SK-N-SH (cell line): ENCODE measurements around the gene ASPN.
A peak's percentile ranks its signal among the peaks of the same experiment; 100 is the strongest.

Experiments
- CTCF ChIP-seq: fragments of 200-600 bp; sonication (generic); IDR thresholded peaks from 2 replicates; pipeline ENCODE4 v1.6.1; 2017; ENCODE audit warnings: antibody characterized with exemption, mild to moderate bottlenecking, moderate library complexity
- EP300 ChIP-seq, 2 experiments: IDR thresholded peaks; 2 replicates each; pipeline versions ENCODE4 v1.4.0 to v1.6.1; 2012; ENCODE audit warnings: borderline replicate concordance in 1 of 2, low read depth in 1 of 2, low read length in 1 of 2
- JUND ChIP-seq: IDR thresholded peaks from 2 replicates; pipeline ENCODE4 v1.4.0; 2012
- NRF1 ChIP-seq: IDR thresholded peaks from 2 replicates; pipeline ENCODE4 v1.6.1; 2012; ENCODE audit warnings: low read depth, mild to moderate bottlenecking, low read length
- POLR2AphosphoS5 ChIP-seq: IDR thresholded peaks from 2 replicates; pipeline ENCODE4 v1.6.1; 2012; ENCODE audit warnings: low read depth, low read length
- RAD21 ChIP-seq: IDR thresholded peaks from 2 replicates; pipeline ENCODE4 v1.6.1; 2012; ENCODE audit warnings: mild to moderate bottlenecking, low read length
- REST ChIP-seq: IDR thresholded peaks from 2 replicates; pipeline ENCODE4 v1.6.1; 2012; ENCODE audit warnings: mild to moderate bottlenecking, low read depth, low read length, moderate library complexity
- RFX5 ChIP-seq: IDR thresholded peaks from 2 replicates; pipeline ENCODE4 v1.6.1; 2012; ENCODE audit warnings: mild to moderate bottlenecking, improper control_type of control experiment, low read length
- SIN3A ChIP-seq: IDR thresholded peaks from 2 replicates; pipeline ENCODE4 v1.6.1; 2012; ENCODE audit warnings: low read depth, mild to moderate bottlenecking, low read length, moderate library complexity, borderline replicate concordance
- TCF12 ChIP-seq: IDR thresholded peaks from 2 replicates; pipeline ENCODE4 v1.4.0; 2012
- USF2 ChIP-seq: fragments of 150-350 bp; IDR thresholded peaks from 2 replicates; pipeline ENCODE4 v1.6.1; 2017; ENCODE audit warnings: antibody characterized with exemption, low read length, low read depth, borderline replicate concordance
- YY1 ChIP-seq: IDR thresholded peaks from 2 replicates; pipeline ENCODE4 v1.4.0; 2012; ENCODE audit warnings: low read depth, mild to moderate bottlenecking

- TF ChIP-seq TCF12 (peak; percentile 69), USF2 (no peak), SIN3A (no peak), RFX5 (no peak), CTCF (no peak), RAD21 (no peak), POLR2AphosphoS5 (no peak), EP300 (IDR thresholded peaks at IDR 0.05; ENCODE audit: borderline replicate concordance in 1 of 2, low read depth in 1 of 2, low read length in 1 of 2) (no peak), REST (no peak), NRF1 (no peak), YY1 (no peak), JUND (0 out of 2 replicates have a peak, but pooled peaks have one; percentile 11)
Measured at GRCh38 chr9:92483627-92484545, 1.6 kb upstream of the ASPN start.
